Activated CD8-positive, alpha-beta memory T cell treated with anti-CD3 and anti-CD28 coated beads for 24 hours (primary cell): ENCODE results near the gene SMCO3.

Source experiments
- DNase-seq: peaks from one replicate; pipeline ENCODE4 v3.0.0-alpha.2; 2020

SMCO3 gene

DNA sequence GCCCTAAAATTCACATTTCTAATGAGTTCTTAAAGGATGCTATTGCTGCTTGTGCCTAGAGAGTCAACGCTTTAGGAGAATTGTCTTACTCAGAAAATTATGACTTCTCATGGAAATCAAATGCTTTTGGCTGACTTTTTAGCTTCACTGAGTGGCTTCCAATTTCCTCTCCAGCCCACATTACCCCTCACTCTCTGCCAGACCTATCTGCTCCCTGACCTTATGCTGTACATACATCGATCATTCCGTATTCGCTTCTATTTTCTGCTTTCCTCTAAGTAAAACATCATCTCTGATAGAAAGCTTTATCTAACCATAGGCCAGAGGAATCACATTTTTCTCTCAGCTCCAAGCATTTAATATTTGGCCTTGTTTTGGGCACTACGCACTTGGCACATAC is 12.5 kb upstream of the SMCO3 start:
- DNase-seq: no peak

DNA sequence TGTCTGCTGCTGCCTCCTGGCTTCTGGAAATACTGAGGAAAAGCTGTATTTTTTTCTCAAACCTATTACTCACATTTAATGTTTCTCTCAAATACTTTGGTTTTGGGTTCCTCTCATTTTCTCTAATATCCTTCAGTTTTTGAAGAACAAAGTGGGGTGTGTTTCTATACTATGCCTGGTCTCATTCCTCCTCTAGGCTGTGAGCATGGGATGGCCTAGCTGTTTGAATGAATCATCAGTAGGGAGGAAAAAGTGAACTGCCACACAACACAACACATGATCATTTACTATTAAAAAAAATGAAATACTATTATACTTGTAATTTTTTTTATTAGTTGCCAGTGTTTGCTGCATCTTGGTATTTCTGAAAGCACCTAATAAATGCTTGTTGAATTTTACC is 11.3 kb upstream of the SMCO3 start:
- no peak for DNase-seq

DNA sequence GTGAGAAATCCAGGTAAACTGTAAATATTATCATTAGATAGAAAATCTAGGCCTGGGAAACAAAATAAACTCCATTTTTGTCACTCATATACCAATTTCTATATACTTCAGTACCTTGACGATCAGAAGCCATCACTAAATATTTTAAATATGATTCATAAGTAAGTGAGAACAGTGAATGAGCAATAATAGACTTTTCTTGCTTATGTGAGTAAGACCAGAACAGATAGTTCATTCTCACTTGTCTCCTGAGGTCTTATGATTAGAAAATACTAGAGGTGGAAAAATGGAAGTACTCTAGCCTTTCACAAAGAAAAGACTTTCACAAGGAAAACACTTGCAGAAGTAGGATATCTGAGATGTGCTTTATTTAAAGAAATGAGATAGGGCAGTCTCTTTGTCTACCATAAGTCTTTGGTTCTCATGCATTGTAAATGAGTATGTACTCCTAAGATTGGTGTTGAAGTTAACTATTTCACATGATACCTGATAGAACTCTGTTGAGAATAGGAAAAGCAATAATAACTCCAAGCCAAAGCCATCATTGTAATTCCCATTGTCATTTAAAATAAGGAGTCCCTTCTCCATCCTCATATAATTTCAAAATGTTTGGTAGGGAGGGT is 10.1 kb upstream of the SMCO3 start:
- no peak for DNase-seq

DNA sequence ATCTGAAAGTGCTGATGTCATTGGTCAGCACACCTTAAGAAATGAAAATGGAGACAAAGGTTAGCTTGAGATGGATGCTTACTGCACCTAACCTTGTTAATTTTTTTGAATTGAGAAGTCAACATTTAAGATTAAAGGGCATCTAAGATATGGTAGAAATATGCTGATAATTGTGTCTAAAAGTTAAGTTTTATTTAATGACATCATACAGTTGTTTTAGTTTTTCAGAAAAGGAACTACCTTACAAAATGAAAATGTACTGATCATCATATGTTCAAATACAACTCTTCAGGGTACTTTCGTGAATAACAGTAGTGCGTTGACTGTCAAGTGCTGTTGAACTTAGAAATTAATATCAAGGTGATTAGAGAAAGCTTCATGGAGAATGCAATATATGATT is 2.5 kb downstream of the SMCO3 start:
- DNase-seq: no peak

DNA sequence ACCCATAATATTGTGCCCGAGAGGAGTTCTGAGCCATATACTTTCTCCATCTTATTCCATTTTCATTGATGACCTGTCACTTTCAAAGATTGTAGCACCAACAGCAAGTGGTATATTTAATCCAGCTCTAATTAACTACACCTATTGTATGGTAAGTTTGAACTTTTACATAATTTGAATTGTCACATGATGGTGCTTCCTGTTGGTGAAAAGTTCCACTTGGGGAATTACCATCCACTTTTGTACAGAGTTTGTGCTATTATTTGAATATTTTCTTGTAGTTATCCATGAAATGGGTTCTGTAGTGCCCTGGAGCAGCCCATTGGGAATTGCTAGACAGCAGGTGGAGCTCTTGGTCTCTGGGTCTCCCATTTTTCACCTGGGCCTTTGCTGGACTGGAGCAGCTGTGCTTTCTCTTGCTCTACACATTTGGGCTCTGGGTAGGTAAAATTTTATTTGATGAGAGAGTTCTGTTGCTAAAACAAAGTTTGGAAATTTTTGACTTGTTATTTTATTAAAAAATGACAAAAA is 3.0 kb downstream of the SMCO3 start:
- DNase-seq: no peak

DNA sequence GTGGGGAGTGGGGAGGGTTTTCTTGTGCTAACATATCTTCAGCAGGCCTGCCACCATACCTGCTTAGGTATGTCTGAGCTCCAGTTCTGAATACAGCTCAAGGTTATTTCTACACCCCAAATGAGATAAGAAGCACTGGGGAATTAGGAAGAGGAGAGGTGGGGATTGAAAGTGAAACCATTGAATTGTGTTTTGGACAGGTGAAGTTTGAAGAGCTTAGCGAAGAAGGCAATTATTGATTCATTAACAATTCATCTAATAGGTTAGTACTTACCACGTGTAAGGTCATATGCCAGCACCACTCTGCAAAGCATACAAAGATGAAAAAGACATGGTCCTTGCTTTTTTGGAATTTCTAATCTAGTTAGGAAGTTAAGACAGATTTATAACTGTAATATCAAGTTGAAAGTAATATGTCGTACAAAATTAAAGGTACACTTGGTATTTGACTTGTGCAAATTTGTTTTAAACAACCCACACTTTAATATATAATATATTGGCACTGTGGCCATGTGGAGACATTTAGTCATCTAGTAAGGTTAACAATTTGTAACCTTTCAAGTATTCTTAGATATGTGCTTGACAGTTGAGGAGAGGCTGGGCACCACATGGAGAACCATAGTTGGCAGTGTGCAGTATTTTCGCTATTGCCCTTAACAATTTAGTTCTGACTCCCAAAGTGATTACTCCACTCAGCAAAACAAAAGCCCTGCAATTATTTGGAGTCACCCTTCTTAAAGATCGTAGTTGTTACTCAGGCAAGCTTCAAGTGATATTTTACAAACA is 3.6 kb downstream of the SMCO3 start:
- no peak for DNase-seq

DNA sequence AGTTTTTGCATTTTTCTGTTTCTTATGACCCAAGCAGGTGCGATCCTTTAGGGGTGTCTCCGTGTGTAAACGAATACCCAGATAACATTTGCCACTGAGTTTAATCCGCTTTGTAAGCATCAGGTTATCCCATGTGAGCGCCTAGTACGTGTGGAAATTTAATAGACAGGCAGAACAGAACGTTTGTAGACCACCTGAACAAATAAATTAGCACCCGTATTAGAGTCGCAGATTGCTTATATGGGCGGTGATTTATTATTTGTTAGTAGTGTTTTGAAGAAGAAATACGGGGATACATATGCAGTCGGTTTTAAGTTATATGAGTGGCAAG is 10.2 kb downstream of the SMCO3 start:
- no peak for DNase-seq

DNA sequence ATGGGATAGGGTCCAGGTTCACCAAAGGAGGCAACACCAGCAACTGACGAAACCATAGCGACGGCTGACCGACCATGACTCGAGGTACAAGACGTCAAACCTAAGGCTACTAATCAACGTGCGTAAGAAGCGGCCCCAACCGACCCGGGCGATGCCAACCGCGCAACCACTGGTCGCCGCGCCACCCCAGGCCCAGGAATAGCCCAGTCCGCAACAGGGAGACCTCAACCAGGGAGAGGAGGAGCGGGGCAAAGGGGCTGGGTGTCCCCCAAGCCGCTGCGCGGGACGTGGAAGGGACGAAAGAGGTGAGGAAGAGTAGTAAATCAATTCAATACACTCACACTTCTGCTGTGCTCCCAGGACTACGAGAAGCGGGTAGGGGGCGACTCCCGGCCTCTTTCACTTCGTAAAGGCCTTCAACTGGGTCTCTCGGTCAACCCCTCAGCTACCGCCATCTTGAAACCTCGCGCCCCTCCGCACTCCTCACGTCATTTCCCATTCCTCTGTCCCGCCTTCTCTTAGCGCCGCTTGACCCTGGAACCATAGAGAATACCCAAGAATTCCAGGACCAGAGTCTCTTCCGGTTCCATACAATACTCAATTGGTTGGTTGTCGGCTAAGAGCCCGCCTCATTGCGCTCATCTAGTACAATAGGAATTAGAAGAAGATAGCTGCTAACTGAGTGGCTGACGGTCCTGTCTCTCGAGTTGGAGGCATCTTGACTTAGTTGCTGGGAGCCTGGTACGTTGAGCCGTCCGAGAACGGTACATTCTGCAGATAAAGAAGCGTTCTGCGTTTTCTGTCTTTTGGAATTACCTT is 10.8 kb downstream of the SMCO3 start, which contains the start of the genes C12orf60 and WBP11:
Gene C12orf60 (plus strand): TSS at position 660 of the 819 bp plus-strand sequence. CDS start 19,266 bp downstream, outside the sequence.
Gene WBP11 (minus strand): TSS at position 468 of the 819 bp plus-strand sequence. CDS start 2,095 bp downstream, outside the sequence.
- DNase-seq: peak; percentile 89

DNA sequence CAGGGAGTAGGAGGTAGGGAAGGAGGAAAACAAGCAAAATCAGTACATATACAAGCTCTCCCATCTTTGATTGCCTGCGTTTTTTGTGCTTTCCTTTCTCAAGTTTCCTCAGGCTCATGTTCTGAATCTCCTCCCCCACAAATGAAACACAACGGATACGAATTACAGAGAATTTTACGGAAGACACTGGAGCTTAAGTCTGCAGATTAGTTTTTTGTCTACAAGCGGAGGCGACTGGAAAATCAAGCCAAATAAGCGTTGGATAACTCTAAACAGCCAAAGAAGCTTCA is 11.3 kb downstream of the SMCO3 start:
- no peak for DNase-seq

DNA sequence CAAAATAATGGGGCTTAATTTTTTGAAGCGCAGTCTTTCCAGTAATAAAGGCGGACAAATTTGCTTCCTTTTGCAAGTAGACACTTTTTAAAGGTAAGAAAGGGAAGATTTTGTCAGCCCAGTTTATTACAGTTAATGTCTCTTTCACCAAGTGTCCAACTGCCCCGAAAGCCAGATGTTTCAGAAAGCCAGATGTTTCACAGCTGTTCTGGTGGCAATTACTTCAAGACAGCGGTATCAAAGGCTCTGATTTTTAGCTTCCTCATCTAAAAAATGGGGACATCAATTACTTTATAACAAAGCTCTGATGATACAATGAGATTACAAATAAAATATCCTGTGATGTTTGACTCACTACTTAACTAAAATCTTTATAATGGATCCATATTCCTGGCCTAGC is 11.7 kb downstream of the SMCO3 start:
- DNase-seq: no peak

DNA sequence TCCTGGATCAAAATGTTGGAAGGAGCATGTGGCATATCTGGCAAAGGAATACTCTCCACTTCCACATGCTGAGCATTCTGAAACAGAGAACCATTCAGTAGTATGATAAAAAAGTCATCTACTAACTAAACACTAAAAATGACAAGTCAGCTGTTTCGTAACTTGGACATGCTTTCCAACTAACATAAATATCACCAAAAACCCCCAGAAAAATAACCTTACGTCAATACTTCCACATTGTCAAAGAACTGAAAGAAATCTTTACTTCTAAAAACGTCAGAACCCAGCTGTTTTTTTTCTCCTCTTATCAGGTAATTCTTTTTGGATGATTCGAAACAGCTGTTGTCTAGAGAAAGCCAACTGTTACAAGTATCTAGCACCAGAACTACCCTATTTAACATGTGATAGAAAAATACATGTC is 18.9 kb downstream of the SMCO3 start:
- DNase-seq: no peak

DNA sequence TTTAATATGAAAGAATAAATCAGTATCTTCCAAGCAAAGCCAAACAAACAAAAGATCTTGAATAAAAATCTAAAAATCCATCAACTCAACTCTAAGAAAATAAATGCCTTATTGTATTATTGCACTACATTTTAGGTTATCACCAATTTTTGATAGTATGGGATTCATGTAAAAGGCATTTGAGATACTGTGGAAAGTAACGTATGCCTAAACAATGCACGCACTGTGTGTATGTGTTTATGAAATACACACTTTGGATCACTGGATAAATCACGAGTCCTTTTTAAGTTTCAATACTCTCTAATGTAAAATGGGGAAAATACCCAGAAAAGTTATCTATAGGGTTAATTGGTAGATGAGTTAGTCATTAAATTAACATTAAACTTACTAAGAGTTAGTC is 28.4 kb downstream of the SMCO3 start:
- DNase-seq: no peak

DNA sequence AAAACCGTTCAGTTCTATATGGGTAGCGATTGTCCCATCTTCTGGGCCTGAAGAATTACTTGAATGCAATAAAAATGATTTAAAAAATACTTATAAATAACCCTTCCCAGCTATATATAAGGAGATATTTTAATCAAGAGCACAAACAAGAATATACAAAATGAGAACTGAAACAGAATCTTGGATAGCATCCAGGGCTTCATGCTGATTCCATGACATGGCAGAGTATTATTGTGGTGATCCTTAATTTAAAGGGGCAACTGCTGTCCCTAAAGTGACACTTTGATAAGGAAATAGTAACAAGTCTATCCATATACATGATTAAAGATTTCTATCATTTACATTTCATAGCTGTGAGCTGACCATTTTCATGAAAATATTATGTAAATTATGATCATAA is 29.5 kb downstream of the SMCO3 start:
- no peak for DNase-seq

DNA sequence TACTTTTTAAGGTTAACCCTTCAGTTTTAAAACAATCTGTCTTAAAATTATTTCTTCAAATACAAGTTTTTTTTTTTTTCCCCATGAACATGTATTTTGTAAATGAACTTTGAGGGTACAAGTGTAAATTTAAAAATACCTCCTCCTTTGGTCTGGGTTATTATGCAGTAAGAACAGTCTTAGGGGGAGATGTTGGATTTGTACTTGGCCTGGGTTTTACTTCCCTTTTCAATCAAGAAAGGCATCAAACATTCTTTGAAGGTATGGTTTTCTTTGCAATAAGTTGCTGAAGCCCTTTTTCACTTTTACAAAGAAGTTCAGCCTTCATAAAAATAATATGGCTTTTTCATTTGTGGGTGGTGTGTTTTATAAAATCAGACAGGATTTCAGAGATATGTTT is 31.2 kb downstream of the SMCO3 start:
- no peak for DNase-seq

DNA sequence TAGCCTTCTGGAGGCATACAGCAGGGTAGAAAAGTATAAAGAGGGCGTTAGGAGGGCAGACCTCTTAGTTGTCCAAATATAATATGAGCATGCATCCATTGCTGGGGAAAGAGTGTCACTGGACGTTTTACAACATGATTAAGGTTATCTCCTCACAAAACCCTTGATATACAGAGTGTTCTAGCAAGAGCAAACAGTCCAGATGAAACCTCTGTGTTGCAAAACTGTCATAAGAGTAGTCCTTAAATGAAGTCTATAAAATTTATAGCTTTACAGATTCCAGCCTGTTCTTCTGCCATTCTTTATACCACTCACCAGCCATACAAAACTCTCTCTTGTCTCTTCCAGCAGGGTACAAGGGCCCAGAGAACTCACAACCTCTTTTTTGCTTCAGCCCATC is 32.4 kb downstream of the SMCO3 start:
- DNase-seq: no peak

DNA sequence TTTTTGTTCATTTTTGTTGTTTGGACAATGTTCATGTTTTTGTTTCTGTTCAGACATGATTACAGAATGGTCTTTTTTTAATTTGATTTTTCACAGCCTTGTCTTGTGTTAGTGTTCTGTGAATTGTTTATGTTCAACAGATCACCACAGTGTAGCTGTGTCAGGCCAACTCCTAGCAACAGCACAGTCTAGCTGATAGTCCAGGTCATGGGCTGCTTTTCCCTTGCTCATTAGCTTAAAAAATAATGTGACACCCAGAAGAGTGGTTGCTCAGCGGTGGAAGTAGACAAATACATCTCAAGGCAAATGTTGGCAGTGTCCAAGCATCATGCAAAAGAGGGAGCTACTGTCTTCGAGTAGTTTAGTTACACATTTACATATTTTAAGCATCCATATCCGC is 33.1 kb downstream of the SMCO3 start:
- DNase-seq: no peak

DNA sequence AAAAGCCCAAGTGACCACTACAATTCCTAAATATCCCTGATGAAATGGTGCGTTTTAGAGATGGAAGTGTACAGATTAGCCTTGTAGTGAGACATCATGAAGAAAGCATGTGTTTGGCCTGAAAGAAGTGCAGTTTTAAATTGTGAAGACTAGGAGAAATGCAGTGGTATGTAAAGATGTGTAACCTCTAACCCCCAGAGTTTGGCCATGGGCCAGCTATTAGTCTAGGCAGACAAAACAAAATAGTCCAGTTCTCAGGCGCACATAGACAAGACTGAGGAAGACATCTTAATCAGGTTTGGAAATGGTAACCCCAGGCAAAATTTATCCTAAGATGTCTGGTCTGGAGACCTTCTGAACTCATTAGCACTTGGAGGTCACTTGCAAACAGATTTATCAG is 34.1 kb downstream of the SMCO3 start:
- no peak for DNase-seq

DNA sequence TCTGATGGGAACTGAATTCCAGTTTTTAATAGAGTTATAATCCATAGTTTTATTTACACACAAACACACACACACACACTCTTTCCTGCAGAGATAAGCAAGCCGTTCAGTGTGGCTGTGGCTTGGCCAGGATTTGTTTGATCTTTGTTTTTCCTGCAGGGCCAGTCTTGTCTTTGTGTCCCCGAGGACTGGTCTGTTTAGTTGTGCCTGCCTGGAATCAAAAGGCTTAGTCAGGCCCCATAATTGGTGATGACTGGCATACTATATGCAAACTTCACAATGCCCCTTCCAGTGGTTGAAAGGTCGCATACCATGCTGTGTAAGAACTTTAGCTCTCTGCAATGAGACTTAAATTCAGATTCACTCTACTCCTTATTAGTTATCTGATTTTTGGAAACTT is 36.7 kb downstream of the SMCO3 start:
- DNase-seq: no peak

DNA sequence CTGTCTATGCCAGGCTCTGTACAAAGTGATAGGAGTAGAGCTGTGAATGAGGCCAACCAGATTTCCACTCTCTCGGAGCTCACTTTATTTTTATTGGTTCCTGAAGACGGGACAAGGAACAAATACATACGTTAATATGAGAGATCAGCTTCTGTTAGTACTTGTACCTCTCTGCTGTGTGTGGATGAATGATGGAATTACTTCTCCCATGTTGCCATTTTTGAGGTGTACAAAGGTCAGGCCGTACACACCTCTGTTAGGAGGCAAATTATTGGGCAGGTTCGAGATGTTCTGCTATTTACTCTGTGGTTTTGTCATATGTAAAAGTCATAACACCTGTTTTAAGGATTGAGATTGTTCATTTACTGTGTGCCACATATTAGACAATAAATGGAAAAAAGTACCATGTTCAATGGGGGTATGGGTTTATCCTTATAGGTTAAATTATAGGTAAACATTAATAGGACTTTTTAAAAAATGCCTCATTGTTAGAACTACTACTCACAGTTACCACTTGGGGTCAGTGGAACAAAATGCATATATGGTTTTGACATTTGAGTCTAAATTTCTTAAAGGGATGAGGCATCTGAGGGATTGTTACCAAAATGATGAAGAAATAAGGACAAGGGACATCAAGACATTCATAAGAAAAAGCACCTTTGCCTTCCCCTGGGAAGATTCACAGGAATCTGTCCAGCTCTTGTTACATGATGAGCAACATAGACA is 37.6 kb downstream of the SMCO3 start:
- DNase-seq: no peak

DNA sequence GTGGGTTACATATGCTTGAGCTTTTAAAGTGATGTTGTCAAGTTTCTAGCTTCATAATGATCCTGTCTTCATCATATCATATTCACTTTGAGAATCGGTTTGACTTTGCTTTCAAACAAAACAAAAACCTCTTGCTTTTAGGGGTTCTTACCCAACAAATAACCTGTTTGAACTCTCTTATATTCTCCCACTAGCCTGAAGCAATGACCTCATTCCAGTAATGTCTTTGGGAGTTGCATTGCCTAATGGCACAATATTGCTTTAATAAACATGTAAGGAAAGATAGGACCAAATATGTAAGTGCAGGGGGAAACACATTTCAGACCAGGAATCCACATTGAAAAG is 38.4 kb downstream of the SMCO3 start:
- DNase-seq: no peak

DNA sequence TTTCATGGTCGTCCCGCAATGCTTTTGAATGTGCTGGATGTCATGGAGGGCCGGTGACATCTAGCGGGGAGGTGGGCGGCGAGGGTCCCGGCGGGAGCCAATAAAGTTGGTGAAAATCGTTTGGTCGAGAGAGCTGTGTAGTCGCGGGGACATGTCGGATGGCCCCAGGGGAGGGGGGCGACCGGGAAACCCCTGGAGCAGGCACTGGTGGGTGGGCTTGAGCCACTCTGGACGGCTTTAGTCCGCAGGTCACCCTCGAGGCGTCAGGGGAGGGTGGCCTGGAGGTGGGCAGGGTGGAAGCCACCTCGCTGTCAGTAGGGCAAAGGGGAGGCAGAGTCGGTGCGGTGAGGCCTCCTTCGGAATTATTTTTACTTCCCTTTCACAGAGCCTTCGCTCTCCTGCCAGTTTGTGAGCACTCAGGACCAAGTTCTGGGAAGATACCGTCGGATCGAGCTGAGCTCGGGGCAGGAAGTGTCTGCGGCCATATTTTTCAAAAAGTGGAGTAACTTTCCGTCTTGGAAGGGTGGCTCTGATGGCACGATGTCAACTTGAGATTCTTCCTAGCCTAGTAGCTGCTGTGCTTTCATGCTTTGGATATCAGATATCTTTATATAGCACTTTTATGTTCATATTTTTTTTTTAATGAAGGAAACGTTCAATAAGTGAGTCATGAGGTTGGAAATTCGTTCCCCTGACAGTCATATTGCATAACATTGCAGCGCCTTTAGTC is 38.9 kb downstream of the SMCO3 start:
- peak; percentile 75 for DNase-seq

DNA sequence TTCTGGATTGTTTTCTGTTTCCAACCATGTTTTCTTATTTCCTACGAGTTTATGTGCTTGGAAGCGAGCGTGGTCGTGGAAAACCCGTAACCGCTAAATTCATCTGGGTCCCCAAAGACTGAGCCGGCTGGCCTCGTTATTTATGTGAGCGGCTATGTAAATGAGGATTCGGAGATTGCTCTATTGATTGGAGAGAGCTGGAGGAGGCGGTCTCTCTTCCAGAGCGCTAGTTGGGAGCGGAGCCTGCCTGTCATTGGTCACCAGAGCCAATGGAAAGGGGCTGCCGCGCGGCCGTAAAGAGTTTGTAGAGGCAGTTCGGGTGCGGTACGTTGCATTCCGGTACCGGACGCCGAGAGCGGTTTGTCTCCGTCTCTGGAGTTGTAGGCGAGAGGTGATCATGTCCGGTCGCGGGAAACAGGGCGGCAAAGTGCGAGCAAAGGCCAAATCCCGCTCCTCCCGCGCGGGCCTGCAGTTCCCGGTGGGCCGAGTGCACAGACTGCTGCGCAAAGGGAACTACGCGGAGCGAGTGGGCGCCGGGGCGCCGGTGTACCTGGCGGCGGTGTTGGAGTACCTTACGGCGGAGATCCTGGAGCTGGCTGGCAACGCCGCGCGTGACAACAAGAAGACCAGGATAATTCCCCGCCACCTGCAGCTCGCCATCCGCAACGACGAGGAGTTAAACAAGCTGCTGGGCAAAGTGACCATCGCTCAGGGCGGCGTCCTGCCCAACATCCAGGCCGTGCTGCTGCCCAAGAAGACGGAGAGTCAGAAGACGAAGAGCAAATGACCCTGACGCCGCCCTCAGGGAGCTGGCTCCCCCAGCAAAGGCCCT is 39.7 kb downstream of the SMCO3 start:
- peak; percentile 90 for DNase-seq
